IPS-NIHi7 (cell line): Measurements from ENCODE around the gene CA14.
A peak's percentile ranks its signal among the peaks of the same experiment; 100 is the strongest.
"Not testable (repeated sequence)": the region's sequence is repeated elsewhere in the genome, so short reads cannot be mapped to it uniquely, and the experiment has no call there.

Experiments
- DNase-seq: peaks from one replicate; pipeline ENCODE4 v3.0.0; 2012; ENCODE audit warnings: mixed read lengths; ENCODE audit errors: extremely low spot score

The CA14 gene

GRCh38 chr1:150280138-150280707 is 22.6 kb downstream of the CA14 start:
- no peak for DNase-seq

DNA sequence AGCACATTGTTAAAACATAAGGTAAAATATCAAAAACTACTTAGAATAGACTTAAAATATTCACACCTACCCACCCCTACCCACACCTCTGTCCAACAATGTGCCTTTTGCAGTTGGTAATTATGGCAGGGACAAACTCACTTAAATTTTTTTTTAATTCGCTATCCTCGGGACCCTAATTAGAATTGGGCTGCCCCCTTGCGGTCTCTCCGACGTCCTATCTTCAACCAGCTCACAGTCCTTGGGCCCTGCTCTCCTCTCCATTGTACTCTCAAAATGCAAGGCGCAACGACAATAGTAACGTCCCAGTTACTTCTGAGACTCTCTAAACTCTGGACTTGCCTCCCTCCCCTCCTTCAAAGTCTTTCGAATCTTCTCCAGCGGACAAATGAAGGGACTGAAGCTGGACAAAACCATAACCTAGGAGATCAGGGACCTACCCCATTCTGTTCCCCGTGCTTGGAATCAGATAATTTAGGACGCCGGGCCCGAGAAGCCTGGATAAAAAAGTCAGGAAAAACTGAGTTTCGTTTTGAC is 23.7 kb downstream of the CA14 start:
- peak; percentile 54 for DNase-seq

GRCh38 chr1:150281758-150282557 is 24.4 kb downstream of the CA14 start, which contains the start of gene CIART:
Gene CIART, plus strand, starts transcription at chr1:150282554. Its CDS starts 714 bp downstream, at chr1:150283268.
- peak; percentile 90 for DNase-seq

- DNase-seq: no peak
These were observed 25.0 kb downstream of the CA14 start for GRCh38 chr1:150282558-150282958.

DNA sequence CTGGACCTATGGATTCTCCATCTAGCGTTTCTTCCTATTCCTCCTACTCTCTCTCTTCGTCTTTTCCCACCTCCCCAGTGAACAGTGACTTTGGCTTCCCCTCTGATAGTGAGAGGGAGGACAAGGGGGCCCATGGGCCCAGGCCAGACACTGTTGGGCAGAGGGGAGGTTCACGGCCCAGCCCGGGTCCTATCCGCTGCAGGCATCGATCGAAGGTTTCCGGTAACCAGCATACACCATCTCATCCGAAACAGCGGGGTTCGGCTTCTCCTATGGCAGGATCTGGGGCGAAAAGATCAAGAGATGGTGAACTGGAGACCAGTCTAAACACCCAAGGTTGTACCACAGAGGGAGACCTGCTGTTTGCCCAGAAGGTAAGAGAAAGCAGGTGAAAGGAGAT is 25.7 kb downstream of the CA14 start:
- DNase-seq: no peak

- DNase-seq: no peak
These were observed 30.8 kb downstream of the CA14 start for GRCh38 chr1:150288382-150288781.

DNA sequence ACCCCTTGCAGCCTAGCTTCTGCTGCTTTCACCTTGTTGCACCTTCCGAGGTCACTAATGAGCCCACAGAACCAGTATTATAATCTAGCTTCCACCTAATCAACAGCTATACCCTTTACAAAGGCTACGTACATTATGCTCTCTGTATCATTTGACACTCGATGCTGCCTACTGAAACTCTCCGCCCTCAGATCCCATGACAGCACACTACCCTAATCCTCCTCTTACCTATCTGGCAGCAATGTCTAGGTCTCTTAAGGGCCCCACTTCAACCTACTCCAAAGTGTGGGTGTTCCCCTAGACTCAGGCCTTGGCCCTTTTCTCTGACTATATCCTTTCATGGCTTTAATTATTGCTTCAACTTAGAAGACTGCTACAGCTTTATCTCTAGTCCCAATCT is 31.2 kb downstream of the CA14 start:
- DNase-seq: no peak

- DNase-seq: peak; percentile 85
These were observed 36.1 kb downstream of the CA14 start, which contains the start of gene MRPS21 for GRCh38 chr1:150293433-150294253. Gene MRPS21, plus strand, starts transcription at chr1:150293861. Its CDS starts 506 bp downstream, at chr1:150294367.

DNA sequence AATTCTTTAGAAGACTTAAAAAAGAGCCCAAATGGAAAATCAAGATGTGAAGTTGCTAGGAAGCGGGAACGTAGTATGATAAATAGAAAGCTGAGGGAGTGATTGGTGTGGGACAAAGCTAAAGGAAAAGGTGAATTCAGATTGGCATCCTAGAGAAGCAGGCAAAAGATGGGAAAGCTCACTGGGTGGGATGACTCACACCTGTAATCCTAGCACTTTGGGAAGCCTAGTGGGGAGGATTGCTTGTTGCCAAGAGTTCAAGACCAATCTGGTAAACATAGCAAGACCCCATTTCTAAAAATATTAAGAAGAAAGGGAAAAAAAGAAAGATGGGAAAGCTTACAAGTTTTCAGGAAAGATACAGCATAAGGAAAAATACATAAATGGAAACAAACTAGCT is 37.9 kb downstream of the CA14 start:
- DNase-seq: no peak

DNA sequence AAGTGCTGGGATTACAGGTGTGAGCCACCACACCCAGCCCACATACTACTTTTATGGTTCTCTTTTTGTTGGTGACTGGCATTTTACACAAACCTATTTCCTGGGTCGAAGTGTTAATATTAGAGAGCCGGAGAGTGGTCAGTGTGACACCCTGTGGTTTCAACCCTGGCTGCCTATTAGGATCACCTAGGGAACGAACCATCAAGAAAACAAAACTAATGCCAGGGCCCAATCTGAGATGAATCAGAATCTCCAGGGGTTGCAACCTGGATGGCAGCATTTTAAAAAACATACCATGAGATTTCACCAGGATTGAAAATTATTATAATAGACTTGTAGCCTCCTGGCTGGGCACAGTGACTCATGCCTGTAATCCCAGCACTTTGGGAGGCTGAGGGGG is 42.1 kb downstream of the CA14 start:
- no peak for DNase-seq

DNA sequence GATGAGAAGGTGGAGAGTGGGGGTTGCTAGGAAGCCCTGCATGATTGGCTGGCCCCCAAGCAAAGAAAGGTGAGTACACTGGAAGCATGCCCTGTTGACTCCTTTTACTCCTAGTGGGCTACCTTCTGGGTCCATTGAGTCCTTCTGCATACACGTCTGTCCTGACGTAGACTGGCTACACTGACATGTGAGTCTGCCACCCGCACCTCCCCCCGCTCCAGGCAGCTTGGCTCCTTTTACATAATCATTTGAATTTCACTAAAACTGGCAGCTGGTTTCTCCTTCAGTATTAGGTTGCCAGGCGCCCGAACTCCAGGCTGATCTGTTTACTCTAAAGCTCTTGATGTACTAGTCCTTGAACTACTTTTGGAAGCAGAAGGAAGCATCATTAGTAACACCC is 44.8 kb downstream of the CA14 start:
- DNase-seq: no peak

DNA sequence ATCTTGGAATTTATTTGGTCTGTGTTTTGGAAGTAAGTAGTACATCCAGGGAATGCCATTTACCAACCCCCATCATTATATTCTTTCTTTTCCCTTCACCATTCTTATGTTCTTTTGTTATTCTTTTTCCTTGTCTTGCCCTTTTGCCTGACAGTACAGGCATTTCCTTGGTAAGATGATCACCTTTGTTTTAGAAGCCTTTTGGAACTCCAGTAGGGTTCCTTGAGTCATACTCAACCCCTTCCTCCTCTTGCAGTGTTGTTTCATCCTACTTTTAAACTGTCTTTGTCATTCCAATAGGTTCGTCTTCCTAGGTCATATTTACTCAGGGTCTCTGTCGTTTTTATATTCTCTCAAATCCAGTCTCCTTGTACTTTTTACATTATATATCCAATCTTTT is 45.3 kb downstream of the CA14 start:
- DNase-seq: no peak

GRCh38 chr1:150308585-150308984 is 51.0 kb downstream of the CA14 start:
- not testable (repeated sequence) for DNase-seq

- DNase-seq: no peak
These were observed 52.4 kb downstream of the CA14 start for GRCh38 chr1:150309758-150310508.

GRCh38 chr1:150311762-150312161 is 54.2 kb downstream of the CA14 start:
- DNase-seq: no peak
